ENCODE results near the gene SPINK5.

DNA sequence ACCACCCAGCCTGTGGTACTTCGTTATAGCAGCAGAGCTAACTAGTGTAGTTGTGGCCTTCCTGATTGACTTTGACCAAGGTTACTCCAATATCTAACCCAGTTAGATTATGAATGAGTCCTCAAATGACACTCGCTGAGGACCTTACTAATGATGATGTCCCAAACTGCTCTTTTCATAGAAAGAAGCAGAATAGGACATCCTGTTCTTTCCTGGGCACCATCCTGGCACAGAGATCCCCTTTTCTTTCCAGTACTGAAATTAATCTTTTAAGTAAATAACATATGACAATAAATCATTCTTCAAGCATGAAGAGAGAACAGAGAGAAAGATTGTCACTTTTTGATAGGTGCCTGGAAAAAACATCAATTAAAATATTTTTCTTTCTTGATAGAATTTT lies 77.9 kb downstream of the SPINK5 start:
- TF ChIP-seq HOXA7 (CRISPR knock-in tag; IDR thresholded peaks at IDR 0.05; ENCODE audit: borderline replicate concordance) (no peak), ZNF629 (tag by site-specific recombination; IDR thresholded peaks at IDR 0.05) (no peak), ZNF223 (tag by site-specific recombination; IDR thresholded peaks at IDR 0.05) (no peak), GLI2 (tag by site-specific recombination; IDR thresholded peaks at IDR 0.05; ENCODE audit: borderline replicate concordance, low read depth) (no peak), ZNF146 (tag by site-specific recombination; IDR thresholded peaks at IDR 0.05) (no peak), ZNF366 (tag by site-specific recombination; conservative IDR thresholded peaks at IDR 0.05) (no peak), ZNF10 (tag by site-specific recombination; IDR thresholded peaks at IDR 0.05) (no peak)
- TF ChIP-seq, protein P1, sequence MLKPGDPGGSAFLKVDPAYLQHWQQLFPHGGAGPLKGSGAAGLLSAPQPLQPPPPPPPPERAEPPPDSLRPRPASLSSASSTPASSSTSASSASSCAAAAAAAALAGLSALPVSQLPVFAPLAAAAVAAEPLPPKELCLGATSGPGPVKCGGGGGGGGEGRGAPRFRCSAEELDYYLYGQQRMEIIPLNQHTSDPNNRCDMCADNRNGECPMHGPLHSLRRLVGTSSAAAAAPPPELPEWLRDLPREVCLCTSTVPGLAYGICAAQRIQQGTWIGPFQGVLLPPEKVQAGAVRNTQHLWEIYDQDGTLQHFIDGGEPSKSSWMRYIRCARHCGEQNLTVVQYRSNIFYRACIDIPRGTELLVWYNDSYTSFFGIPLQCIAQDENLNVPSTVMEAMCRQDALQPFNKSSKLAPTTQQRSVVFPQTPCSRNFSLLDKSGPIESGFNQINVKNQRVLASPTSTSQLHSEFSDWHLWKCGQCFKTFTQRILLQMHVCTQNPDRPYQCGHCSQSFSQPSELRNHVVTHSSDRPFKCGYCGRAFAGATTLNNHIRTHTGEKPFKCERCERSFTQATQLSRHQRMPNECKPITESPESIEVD (tag by site-specific recombination; IDR thresholded peaks at IDR 0.05), result no peak
- TF ChIP-seq, protein P2, sequence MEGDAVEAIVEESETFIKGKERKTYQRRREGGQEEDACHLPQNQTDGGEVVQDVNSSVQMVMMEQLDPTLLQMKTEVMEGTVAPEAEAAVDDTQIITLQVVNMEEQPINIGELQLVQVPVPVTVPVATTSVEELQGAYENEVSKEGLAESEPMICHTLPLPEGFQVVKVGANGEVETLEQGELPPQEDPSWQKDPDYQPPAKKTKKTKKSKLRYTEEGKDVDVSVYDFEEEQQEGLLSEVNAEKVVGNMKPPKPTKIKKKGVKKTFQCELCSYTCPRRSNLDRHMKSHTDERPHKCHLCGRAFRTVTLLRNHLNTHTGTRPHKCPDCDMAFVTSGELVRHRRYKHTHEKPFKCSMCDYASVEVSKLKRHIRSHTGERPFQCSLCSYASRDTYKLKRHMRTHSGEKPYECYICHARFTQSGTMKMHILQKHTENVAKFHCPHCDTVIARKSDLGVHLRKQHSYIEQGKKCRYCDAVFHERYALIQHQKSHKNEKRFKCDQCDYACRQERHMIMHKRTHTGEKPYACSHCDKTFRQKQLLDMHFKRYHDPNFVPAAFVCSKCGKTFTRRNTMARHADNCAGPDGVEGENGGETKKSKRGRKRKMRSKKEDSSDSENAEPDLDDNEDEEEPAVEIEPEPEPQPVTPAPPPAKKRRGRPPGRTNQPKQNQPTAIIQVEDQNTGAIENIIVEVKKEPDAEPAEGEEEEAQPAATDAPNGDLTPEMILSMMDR (tag by site-specific recombination; IDR thresholded peaks at IDR 0.05), result no peak
- TF ChIP-seq, protein P3, sequence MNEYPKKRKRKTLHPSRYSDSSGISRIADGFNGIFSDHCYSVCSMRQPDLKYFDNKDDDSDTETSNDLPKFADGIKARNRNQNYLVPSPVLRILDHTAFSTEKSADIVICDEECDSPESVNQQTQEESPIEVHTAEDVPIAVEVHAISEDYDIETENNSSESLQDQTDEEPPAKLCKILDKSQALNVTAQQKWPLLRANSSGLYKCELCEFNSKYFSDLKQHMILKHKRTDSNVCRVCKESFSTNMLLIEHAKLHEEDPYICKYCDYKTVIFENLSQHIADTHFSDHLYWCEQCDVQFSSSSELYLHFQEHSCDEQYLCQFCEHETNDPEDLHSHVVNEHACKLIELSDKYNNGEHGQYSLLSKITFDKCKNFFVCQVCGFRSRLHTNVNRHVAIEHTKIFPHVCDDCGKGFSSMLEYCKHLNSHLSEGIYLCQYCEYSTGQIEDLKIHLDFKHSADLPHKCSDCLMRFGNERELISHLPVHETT (tag by site-specific recombination; IDR thresholded peaks at IDR 0.05), result no peak
- TF ChIP-seq, protein P4, sequence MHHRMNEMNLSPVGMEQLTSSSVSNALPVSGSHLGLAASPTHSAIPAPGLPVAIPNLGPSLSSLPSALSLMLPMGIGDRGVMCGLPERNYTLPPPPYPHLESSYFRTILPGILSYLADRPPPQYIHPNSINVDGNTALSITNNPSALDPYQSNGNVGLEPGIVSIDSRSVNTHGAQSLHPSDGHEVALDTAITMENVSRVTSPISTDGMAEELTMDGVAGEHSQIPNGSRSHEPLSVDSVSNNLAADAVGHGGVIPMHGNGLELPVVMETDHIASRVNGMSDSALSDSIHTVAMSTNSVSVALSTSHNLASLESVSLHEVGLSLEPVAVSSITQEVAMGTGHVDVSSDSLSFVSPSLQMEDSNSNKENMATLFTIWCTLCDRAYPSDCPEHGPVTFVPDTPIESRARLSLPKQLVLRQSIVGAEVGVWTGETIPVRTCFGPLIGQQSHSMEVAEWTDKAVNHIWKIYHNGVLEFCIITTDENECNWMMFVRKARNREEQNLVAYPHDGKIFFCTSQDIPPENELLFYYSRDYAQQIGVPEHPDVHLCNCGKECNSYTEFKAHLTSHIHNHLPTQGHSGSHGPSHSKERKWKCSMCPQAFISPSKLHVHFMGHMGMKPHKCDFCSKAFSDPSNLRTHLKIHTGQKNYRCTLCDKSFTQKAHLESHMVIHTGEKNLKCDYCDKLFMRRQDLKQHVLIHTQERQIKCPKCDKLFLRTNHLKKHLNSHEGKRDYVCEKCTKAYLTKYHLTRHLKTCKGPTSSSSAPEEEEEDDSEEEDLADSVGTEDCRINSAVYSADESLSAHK (tag by site-specific recombination; IDR thresholded peaks at IDR 0.05), result no peak
- TF ChIP-seq, protein P5, sequence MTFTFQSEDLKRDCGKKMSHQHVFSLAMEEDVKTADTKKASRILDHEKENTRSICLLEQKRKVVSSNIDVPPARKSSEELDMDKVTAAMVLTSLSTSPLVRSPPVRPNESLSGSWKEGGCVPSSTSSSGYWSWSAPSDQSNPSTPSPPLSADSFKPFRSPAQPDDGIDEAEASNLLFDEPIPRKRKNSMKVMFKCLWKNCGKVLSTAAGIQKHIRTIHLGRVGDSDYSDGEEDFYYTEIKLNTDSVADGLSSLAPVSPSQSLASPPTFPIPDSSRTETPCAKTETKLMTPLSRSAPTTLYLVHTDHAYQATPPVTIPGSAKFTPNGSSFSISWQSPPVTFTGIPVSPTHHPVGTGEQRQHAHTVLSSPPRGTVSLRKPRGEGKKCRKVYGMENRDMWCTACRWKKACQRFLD (tag by site-specific recombination; IDR thresholded peaks at IDR 0.05), result no peak
- TF ChIP-seq, protein P6, sequence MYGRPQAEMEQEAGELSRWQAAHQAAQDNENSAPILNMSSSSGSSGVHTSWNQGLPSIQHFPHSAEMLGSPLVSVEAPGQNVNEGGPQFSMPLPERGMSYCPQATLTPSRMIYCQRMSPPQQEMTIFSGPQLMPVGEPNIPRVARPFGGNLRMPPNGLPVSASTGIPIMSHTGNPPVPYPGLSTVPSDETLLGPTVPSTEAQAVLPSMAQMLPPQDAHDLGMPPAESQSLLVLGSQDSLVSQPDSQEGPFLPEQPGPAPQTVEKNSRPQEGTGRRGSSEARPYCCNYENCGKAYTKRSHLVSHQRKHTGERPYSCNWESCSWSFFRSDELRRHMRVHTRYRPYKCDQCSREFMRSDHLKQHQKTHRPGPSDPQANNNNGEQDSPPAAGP (tag by site-specific recombination; IDR thresholded peaks at IDR 0.05), result no peak
- TF ChIP-seq, protein P7, sequence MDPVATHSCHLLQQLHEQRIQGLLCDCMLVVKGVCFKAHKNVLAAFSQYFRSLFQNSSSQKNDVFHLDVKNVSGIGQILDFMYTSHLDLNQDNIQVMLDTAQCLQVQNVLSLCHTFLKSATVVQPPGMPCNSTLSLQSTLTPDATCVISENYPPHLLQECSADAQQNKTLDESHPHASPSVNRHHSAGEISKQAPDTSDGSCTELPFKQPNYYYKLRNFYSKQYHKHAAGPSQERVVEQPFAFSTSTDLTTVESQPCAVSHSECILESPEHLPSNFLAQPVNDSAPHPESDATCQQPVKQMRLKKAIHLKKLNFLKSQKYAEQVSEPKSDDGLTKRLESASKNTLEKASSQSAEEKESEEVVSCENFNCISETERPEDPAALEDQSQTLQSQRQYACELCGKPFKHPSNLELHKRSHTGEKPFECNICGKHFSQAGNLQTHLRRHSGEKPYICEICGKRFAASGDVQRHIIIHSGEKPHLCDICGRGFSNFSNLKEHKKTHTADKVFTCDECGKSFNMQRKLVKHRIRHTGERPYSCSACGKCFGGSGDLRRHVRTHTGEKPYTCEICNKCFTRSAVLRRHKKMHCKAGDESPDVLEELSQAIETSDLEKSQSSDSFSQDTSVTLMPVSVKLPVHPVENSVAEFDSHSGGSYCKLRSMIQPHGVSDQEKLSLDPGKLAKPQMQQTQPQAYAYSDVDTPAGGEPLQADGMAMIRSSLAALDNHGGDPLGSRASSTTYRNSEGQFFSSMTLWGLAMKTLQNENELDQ (tag by site-specific recombination; IDR thresholded peaks at IDR 0.05; ENCODE audit: low read depth), result no peak
